IMR-90 (cell line): Measurements from ENCODE around the gene LRCH3. TPM values are rescaled to one million over a fixed set of nuclear protein-coding genes. Genes with fewer than 3 reads are reported as not detected.
A peak's percentile ranks its signal among the peaks of the same experiment; 100 is the strongest.

Source experiments
- ATAC-seq: fragments of 200-7000 bp; cut with Tn5 transposase; 2 replicates; pipeline ENCODE4 v1.9.1; 2020; ENCODE audit warnings: low read depth, mild to moderate bottlenecking, moderate library complexity
- BruUV-seq: library from RNA; stranded (reverse); fragments of 400-500 nt; replicated peaks from 2 replicates; lab custom pipeline; 2021; lab: Mats Ljungman, UMichigan
- CTCF ChIA-PET: fragments of 300-600 bp; formaldehyde crosslinking; extraction: SDS; loops from one replicate; lab custom pipeline; 2021; ENCODE audit warnings: antibody characterized with exemption; lab: Yijun Ruan, JAX
- POLR2A ChIA-PET: fragments of 300-600 bp; sonication (Branson Sonifier 250); formaldehyde crosslinking; loops from one replicate; lab custom pipeline; 2022; ENCODE audit warnings: antibody characterized with exemption; ENCODE audit not compliant: unreplicated experiment; lab: Charles Lee
- DNase-seq: peaks from one replicate; pipeline ENCODE4 v3.0.0; 2013
- H2AFZ ChIP-seq: replicated peaks from 2 replicates; pipeline ENCODE3; 2013; ENCODE audit warnings: low read length, mild to moderate bottlenecking; ENCODE audit not compliant: poor library complexity
- H2AK5ac ChIP-seq: 2 replicates; pipeline ENCODE4 v1.6.1; 2013; ENCODE audit warnings: low read depth, low read length, inconsistent platforms
- H2AK9ac ChIP-seq: replicated peaks from 2 replicates; pipeline ENCODE3; 2013; ENCODE audit warnings: mild to moderate bottlenecking, low read depth, low read length, moderate library complexity; ENCODE audit not compliant: poor library complexity
- H2BK120ac ChIP-seq: 2 replicates; pipeline ENCODE4 v1.6.1; 2013; ENCODE audit warnings: low read depth, low read length, inconsistent platforms
- H2BK15ac ChIP-seq: 3 replicates; pipeline ENCODE4 v1.6.1; 2013; ENCODE audit warnings: low read depth, low read length, inconsistent platforms
- H2BK20ac ChIP-seq: 2 replicates; pipeline ENCODE4 v1.6.1; 2013; ENCODE audit warnings: low read depth, mild to moderate bottlenecking, inconsistent platforms, low read length, moderate library complexity
- H2BK5ac ChIP-seq: 2 replicates; pipeline ENCODE4 v1.6.1; 2013; ENCODE audit warnings: mild to moderate bottlenecking, low read depth, low read length, inconsistent platforms; ENCODE audit not compliant: poor library complexity, severe bottlenecking
- H3K14ac ChIP-seq: replicated peaks from 2 replicates; pipeline ENCODE4 v1.6.1; 2013; ENCODE audit warnings: low read depth, low read length, inconsistent platforms
- H3K18ac ChIP-seq: 2 replicates; pipeline ENCODE4 v1.6.1; 2013; ENCODE audit warnings: low read depth, low read length, control low read depth
- H3K23ac ChIP-seq: 2 replicates; pipeline ENCODE4 v1.6.1; 2013; ENCODE audit warnings: low read depth, low read length, inconsistent platforms
- H3K27ac ChIP-seq: 2 replicates; pipeline ENCODE4 v1.5.1; 2013; ENCODE audit warnings: mild to moderate bottlenecking, control low read depth, low read length; ENCODE audit not compliant: insufficient read depth
- H3K27me3 ChIP-seq: 2 replicates; pipeline ENCODE4 v1.6.1; 2013; ENCODE audit warnings: low read length; ENCODE audit not compliant: control insufficient read depth, insufficient read depth
- H3K36me3 ChIP-seq: 2 replicates; pipeline ENCODE4 v1.6.1; 2013; ENCODE audit warnings: low read length, mixed read lengths; ENCODE audit not compliant: control insufficient read depth, insufficient read depth
- H3K4ac ChIP-seq: 2 replicates; pipeline ENCODE4 v1.6.1; 2013; ENCODE audit warnings: low read depth, low read length, inconsistent platforms
- H3K4me1 ChIP-seq: 2 replicates; pipeline ENCODE4 v1.6.1; 2013; ENCODE audit warnings: low read length, mixed read lengths; ENCODE audit not compliant: control insufficient read depth, insufficient read depth
- H3K4me2 ChIP-seq: 2 replicates; pipeline ENCODE4 v1.6.1; 2013; ENCODE audit warnings: low read depth, mild to moderate bottlenecking, control low read depth, low read length, moderate library complexity
- H3K4me3 ChIP-seq: 2 replicates; pipeline ENCODE4 v1.5.1; 2013; ENCODE audit warnings: low read depth, mild to moderate bottlenecking, control low read depth, low read length, moderate library complexity; ENCODE audit not compliant: insufficient read depth
- H3K56ac ChIP-seq: 2 replicates; pipeline ENCODE4 v1.6.1; 2013; ENCODE audit warnings: low read length, inconsistent platforms; ENCODE audit not compliant: insufficient read depth; ENCODE audit errors: extremely low read depth
- H3K79me1 ChIP-seq, 2 experiments: 2 replicates each; pipeline ENCODE4 v1.6.1; 2013; ENCODE audit warnings: low read length in 2 of 2, inconsistent platforms in 1 of 2, low read depth in 1 of 2
- H3K9ac ChIP-seq: 2 replicates; pipeline ENCODE4 v1.6.1; 2013; ENCODE audit warnings: low read depth, low read length, control low read depth
- H3K9me1 ChIP-seq: 2 replicates; pipeline ENCODE4 v1.6.1; 2013; ENCODE audit warnings: low read length, inconsistent platforms; ENCODE audit not compliant: insufficient read depth
- H3K9me3 ChIP-seq: 2 replicates; pipeline ENCODE4 v1.6.1; 2013; ENCODE audit warnings: low read length; ENCODE audit not compliant: control insufficient read depth, insufficient read depth
- H4K20me1 ChIP-seq: 2 replicates; pipeline ENCODE4 v1.6.1; 2013; ENCODE audit warnings: low read length, inconsistent platforms; ENCODE audit not compliant: insufficient read depth
- H4K5ac ChIP-seq: 2 replicates; pipeline ENCODE4 v1.6.1; 2013; ENCODE audit warnings: mild to moderate bottlenecking, low read depth, low read length, control low read depth
- H4K8ac ChIP-seq, 2 experiments: 2 replicates each; pipeline ENCODE4 v1.6.1; 2013; ENCODE audit warnings: low read depth in 2 of 2, low read length in 2 of 2, control low read depth in 1 of 2, inconsistent platforms in 1 of 2
- H4K91ac ChIP-seq: 2 replicates; pipeline ENCODE4 v1.6.1; 2013; ENCODE audit warnings: low read depth, low read length, inconsistent platforms; ENCODE audit not compliant: insufficient read depth
- BHLHE40 ChIP-seq: fragments of 150-350 bp; IDR thresholded peaks from 2 replicates; pipeline ENCODE4 v1.6.1; 2016; ENCODE audit warnings: mild to moderate bottlenecking, low read depth, low read length
- CEBPB ChIP-seq: IDR thresholded peaks from 2 replicates; pipeline ENCODE4 v1.6.1; 2012; ENCODE audit warnings: low read depth, low read length, improper control_type of control experiment
- ELK1 ChIP-seq: fragments of 150-350 bp; IDR thresholded peaks from 2 replicates; pipeline ENCODE4 v1.6.1; 2016; ENCODE audit warnings: low read depth, mild to moderate bottlenecking, low read length, moderate library complexity, borderline replicate concordance
- FOS ChIP-seq: fragments of 150-350 bp; IDR thresholded peaks from 2 replicates; pipeline ENCODE4 v1.6.1; 2016; ENCODE audit warnings: low read depth, low read length
- MAFK ChIP-seq: IDR thresholded peaks from 2 replicates; pipeline ENCODE4 v1.6.1; 2012; ENCODE audit warnings: low read depth, low read length, improper control_type of control experiment
- MAZ ChIP-seq: IDR thresholded peaks from 2 replicates; pipeline ENCODE4 v1.6.1; 2012; ENCODE audit warnings: low read depth, mild to moderate bottlenecking, low read length, improper control_type of control experiment, moderate library complexity, borderline replicate concordance
- MXI1 ChIP-seq: IDR thresholded peaks from 2 replicates; pipeline ENCODE4 v1.6.1; 2012; ENCODE audit warnings: low read depth, mild to moderate bottlenecking, low read length, moderate library complexity, borderline replicate concordance
- NFE2L2 ChIP-seq: fragments of 150-350 bp; IDR thresholded peaks from 2 replicates; pipeline ENCODE4 v1.6.1; 2016; ENCODE audit warnings: low read depth, mild to moderate bottlenecking, low read length
- POLR2A ChIP-seq: IDR thresholded peaks from 2 replicates; pipeline ENCODE4 v1.6.1; 2012; ENCODE audit warnings: mild to moderate bottlenecking, low read depth, low read length
- RCOR1 ChIP-seq: IDR thresholded peaks from 2 replicates; pipeline ENCODE4 v1.6.1; 2012; ENCODE audit warnings: mild to moderate bottlenecking, low read length, improper control_type of control experiment; ENCODE audit not compliant: insufficient replicate concordance
- RFX5 ChIP-seq: IDR thresholded peaks from 2 replicates; pipeline ENCODE4 v1.8.0; 2012; ENCODE audit warnings: low read depth, mild to moderate bottlenecking, low read length, moderate library complexity
- WGBS, 2 experiments: methylation state at CpG; one replicate each; pipeline versions ENCODE4 v1.1.5 to v1.1.7; 2013; ENCODE audit warnings: missing lambda C conversion rate in 2 of 2; ENCODE audit not compliant: insufficient read length in 1 of 2; ENCODE audit errors: extremely low coverage in 2 of 2; 5-methylcytosine and 5-hydroxymethylcytosine counted together
- dilution Hi-C: fragments of 300-500 bp; cut with HindIII; formaldehyde crosslinking; loops from one replicate; pipeline ENCODE4 v1.14.3; 2018; ENCODE audit warnings: low sequenced_read_pairs; ENCODE audit not compliant: unreplicated experiment
- in situ Hi-C: fragments of 300-500 bp; cut with MboI; formaldehyde crosslinking; loops from 3 replicates; pipeline ENCODE4 v1.14.3; 2019; ENCODE audit warnings: low sequenced_read_pairs, inconsistent platforms, mixed read lengths
- intact Hi-C: fragments of 100-400 bp; cut with micrococcal nuclease; formaldehyde crosslinking; loops from 2 replicates; pipeline ENCODE4 v1.10.0; 2022
- polyA plus RNA-seq, 3 experiments: library from polyadenylated mRNA; depleted of rRNA; stranded (reverse); fragments of >200 nt; gene quantifications; 2 replicates each; pipeline ENCODE4 v1.2.3, GENCODE V29; 2012; ENCODE audit warnings: low replicate concordance in 1 of 3
- total RNA-seq: library from RNA; depleted of rRNA; stranded (reverse); fragments of >200 nt; gene quantifications from 2 replicates; pipeline ENCODE4 v1.2.3, GENCODE V29; 2012
- TF ChIP-seq, protein P1 (sequence below): fragments of 150-350 bp; IDR thresholded peaks from 2 replicates; pipeline ENCODE4 v1.6.1; 2017; ENCODE audit warnings: mild to moderate bottlenecking, antibody characterized with exemption, low read length, low read depth
- TF ChIP-seq, protein P2 (sequence below): conservative IDR thresholded peaks from 2 replicates; pipeline ENCODE4 v1.5.1; 2012; ENCODE audit warnings: mild to moderate bottlenecking, low read depth, low read length, improper control_type of control experiment

Gene LRCH3
- total and polyA plus RNA-seq, 2 of the 4 experiments (the other 2 are of a cell fraction): 28.5 to 40.5 TPM

GRCh38 chr3:197750858-197751737 is 40.0 kb upstream of the LRCH3 start:
- CTCF ChIA-PET: interaction anchor here (1.2 kb wide), 1 partner anchor 97 kb away, joined by 3 read pairs; no protein-coding TSS in a partner anchor
- H3K9me1 ChIP-seq: peaks cover 6% of the 10 kb centered on the region; the same call in 1 of the 2 replicates
- no peaks in the 10 kb centered on the region for H3K27me3 ChIP-seq
- peak overlapping the region; percentile 69 for H3K9ac ChIP-seq
- H3K14ac ChIP-seq: peak overlapping the region; percentile 81
- peak overlapping the region; percentile 66 for H4K91ac ChIP-seq
- no peak overlapping the region for H2BK20ac ChIP-seq
- peak overlapping the region; percentile 73; the same call in 1 of the 2 replicates for H3K56ac ChIP-seq
- intact Hi-C loops (no loop called here), in situ Hi-C loops (no loop called here), dilution Hi-C loops (no loop called here)
- POLR2A ChIA-PET: no interaction called here
- H2AK5ac ChIP-seq: peak overlapping the region; percentile 65; the same call in 1 of the 2 replicates
- H3K9me3 ChIP-seq: no peaks in the 10 kb centered on the region
- peak overlapping the region; percentile 77 for H3K4ac ChIP-seq
- no peak overlapping the region for H3K18ac ChIP-seq
- peak overlapping the region; percentile 100 for H2AFZ ChIP-seq
- peak overlapping the region; percentile 93 for H2AK9ac ChIP-seq
- H4K5ac ChIP-seq: no peak overlapping the region
- H3K79me1 ChIP-seq: peaks cover 7 to 28% of the 10 kb centered on the region in 2 experiments; a peak in 3 of 4 replicates
- DNase-seq: peak; percentile 43
- peak overlapping the region; percentile 92 for H3K23ac ChIP-seq
- peaks cover 55% of the 10 kb centered on the region for H4K20me1 ChIP-seq
- H3K27ac ChIP-seq: peak overlapping the region; percentile 94
- peak; percentile 15; the same call in 1 of the 2 replicates for TF ChIP-seq POLR2A
- TF ChIP-seq, protein P1, sequence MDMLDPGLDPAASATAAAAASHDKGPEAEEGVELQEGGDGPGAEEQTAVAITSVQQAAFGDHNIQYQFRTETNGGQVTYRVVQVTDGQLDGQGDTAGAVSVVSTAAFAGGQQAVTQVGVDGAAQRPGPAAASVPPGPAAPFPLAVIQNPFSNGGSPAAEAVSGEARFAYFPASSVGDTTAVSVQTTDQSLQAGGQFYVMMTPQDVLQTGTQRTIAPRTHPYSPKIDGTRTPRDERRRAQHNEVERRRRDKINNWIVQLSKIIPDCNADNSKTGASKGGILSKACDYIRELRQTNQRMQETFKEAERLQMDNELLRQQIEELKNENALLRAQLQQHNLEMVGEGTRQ: no peak
- no peak for TF ChIP-seq NFE2L2
- TF ChIP-seq MXI1: 0 out of 2 replicates have a peak, but pooled peaks have one; percentile 25
- TF ChIP-seq RFX5: no peak
- TF ChIP-seq, protein P2, sequence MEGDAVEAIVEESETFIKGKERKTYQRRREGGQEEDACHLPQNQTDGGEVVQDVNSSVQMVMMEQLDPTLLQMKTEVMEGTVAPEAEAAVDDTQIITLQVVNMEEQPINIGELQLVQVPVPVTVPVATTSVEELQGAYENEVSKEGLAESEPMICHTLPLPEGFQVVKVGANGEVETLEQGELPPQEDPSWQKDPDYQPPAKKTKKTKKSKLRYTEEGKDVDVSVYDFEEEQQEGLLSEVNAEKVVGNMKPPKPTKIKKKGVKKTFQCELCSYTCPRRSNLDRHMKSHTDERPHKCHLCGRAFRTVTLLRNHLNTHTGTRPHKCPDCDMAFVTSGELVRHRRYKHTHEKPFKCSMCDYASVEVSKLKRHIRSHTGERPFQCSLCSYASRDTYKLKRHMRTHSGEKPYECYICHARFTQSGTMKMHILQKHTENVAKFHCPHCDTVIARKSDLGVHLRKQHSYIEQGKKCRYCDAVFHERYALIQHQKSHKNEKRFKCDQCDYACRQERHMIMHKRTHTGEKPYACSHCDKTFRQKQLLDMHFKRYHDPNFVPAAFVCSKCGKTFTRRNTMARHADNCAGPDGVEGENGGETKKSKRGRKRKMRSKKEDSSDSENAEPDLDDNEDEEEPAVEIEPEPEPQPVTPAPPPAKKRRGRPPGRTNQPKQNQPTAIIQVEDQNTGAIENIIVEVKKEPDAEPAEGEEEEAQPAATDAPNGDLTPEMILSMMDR: no peak
- TF ChIP-seq CEBPB: peak; percentile 73
- TF ChIP-seq BHLHE40: no peak
- TF ChIP-seq MAFK: no peak
- no peak for TF ChIP-seq ELK1
- TF ChIP-seq FOS: no peak
- 0 out of 2 replicates have a peak, but pooled peaks have one; percentile 36 for TF ChIP-seq MAZ
- TF ChIP-seq RCOR1: no peak
- H2BK5ac ChIP-seq: peak overlapping the region; percentile 91
- H3K4me3 ChIP-seq: peak overlapping the region; percentile 89
- H3K4me2 ChIP-seq: peak overlapping the region; percentile 93
- no peaks in the 10 kb centered on the region for H3K36me3 ChIP-seq
- peaks cover 4% of the 10 kb centered on the region for H3K4me1 ChIP-seq
- 6% methylated on average over 3 of the region's 36 CpGs; no CpG with 5 or more reads in 1 of the 2 experiments for WGBS, 2 experiments
- peak overlapping the region in 1 of 2 experiments; percentile 33; a peak in 2 of 4 replicates for H4K8ac ChIP-seq
- peak overlapping the region; percentile 14; the same call in 1 of the 2 replicates for H2BK120ac ChIP-seq
- 0 out of 3 replicates have a peak overlapping the region, but pooled peaks have one; percentile 37 for H2BK15ac ChIP-seq
- no peak for ATAC-seq
- no TSS peak for BruUV-seq
